HG03460 (cell line): ENCODE results near the gene CTSF.
"Not testable (repeated sequence)": the region's sequence is repeated elsewhere in the genome, so short reads cannot be mapped to it uniquely, and the experiment has no call there.

Experiments used
- ATAC-seq: cut with Tn5 transposase; IDR thresholded peaks from one replicate; pipeline ENCODE4 v1.9.1; 2021; ENCODE audit not compliant: unreplicated experiment

CTSF gene

DNA sequence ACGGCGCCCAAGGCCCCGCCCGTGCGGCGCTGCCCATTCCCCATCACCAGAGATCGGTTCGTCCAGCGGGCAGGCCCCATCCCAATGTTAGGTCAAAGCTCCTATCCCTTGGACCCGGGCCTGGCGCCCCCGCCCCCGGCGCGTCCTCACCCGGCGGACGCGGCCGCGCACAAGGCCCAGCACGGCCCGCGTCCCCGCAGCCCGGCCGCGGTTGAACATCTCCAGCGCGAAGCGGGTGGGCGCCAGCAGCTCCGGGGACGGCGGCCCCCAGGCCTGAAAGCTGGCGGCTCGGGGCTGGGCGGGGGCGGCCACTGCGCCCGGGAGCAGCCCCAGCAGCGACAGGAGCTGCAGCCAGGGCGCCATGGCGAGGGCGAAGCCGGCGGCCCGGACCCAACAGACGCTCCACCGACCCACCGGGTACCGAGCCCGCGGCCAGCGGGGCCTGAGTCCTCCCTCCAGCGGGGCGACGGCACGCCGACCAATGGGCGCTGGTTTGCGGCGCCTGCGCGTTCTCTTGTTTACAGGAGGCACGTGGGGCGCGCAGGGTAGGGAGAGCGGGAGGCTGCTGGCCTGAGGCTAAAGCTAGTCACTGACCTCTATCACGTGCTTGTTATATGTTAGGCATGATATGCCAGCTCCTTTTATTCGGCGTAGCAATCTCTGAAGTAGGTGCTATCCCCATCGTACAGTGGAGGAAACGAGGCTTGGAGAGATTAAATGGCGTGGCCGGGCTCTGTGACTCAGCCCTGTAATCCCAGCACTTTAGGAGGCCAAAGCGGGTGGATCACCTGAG is at the start of gene CTSF:
Gene CTSF (minus strand): TSS at position 483 of the 793 bp plus-strand sequence. CDS start 120 bp downstream, at position 363.
- ATAC-seq, result no peak

- peak; percentile 11 for ATAC-seq
Measured at GRCh38 chr11:66617155-66617834, 48.9 kb upstream of the CTSF start.

DNA sequence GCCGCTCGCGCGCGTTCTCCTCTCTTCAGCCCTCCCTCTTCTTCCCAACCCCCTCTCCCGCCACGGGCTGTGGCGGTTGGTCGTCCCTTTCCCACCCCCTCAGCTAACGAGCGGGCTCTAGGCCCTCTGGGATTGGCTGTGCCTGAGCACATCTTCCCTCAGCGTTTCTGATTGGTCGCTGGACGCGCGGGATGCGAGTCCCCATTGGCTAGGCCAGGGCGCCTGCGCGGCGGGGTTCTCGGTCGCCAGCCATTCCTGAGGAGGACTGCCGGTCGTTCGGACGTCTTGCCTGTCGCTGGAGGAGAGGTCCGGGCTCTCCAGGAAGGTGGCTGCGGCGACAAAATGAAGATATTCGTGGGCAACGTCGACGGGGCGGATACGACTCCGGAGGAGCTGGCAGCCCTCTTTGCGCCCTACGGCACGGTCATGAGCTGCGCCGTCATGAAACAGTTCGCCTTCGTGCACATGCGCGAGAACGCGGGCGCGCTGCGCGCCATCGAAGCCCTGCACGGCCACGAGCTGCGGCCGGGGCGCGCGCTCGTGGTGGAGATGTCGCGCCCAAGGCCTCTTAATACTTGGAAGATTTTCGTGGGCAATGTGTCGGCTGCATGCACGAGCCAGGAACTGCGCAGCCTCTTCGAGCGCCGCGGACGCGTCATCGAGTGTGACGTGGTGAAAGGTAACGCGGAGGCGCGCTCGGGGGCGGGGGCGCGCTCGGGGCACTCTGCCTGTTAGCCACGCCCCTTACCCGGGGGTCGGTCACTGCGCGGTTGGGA is 48.2 kb upstream of the CTSF start, which contains the start of gene RBM14:
Gene RBM14 (plus strand): TSS at position 252 of the 776 bp plus-strand sequence. CDS start 91 bp downstream, at position 343.
- ATAC-seq, result peak; percentile 88

- ATAC-seq, result no peak
Measured at GRCh38 chr11:66614073-66614472, 45.7 kb upstream of the CTSF start.

DNA sequence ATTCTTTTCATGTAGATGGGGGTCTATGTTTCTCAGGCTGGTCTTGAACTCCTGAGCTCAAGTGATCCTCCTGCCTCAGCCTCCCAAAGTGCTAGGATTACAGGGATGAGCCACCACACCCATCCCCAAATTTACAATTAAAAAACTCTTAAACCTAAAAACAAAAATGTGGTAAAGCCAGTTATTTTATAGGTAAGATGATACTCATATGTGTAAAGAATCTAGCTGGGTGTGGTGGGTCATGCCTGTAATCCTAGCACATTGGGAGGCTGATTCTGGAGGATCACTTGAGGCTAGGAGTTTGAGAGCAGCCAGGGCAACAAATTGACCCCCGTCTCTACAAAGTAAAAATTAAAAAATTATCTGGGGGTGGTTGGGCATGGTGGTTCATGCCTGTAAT is 44.1 kb upstream of the CTSF start:
- ATAC-seq, result no peak

GRCh38 chr11:66609721-66610617 is 41.6 kb upstream of the CTSF start:
- ATAC-seq, result no peak

DNA sequence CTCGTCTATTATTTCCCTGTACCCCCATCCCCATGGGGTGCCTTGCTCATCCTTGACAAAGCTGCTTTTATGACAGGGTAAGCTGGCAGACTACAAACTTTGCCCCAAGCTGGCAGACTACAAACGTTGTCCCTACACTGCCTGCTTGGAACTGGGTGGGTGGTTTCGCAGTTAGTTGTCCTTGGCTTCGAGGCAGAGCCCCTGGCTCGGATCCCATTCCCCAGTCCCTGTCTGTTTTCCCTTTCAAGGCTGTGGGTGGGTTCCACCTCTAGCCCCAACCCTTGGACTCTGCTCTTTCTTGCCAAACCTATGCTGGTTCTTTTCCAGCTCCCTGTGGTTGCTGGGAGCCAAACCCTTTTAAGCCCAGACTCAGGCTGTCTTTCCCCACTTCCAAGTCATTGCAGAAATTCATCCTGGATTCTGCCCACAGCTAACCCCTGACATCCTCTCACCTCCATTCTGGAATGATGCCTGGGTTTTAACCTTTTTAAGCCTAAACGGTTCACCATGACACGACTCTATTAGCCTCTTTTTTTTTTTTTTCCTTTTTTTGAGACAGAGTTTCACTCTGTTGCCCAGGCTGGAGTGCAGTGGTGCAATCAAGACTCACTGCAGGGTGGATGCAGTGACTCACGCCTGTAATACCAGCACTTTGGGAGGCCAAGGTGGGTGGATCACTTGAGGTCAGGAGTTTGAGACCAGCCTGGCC is 38.9 kb upstream of the CTSF start:
- no peak for ATAC-seq

DNA sequence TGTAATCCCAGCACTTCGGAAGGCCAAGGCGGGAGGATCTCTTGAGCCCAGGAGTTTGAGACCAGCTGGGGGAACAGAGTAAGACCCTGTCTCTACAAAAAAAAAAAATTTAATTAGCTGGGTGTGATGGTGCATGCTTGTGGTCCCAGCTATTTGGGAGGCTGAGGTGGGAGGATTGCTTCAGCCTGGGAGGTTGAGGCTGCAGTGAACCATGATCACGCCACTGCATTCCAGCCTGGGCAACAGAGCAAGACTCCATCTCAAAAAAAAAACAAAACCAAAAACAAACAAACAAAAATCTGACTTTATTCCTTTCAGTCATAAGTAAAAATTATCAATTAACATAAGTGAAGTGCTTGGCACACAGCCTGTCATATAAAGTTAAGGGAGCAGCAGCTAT is 38.2 kb upstream of the CTSF start:
- ATAC-seq, result not testable (repeated sequence)

- ATAC-seq, result no peak
Measured at GRCh38 chr11:66604155-66604554, 35.7 kb upstream of the CTSF start.

- ATAC-seq, result no peak
Measured at GRCh38 chr11:66603072-66603471, 34.7 kb upstream of the CTSF start.

- ATAC-seq, result no peak
Measured at GRCh38 chr11:66600631-66601233, 32.3 kb upstream of the CTSF start.

- no peak for ATAC-seq
Measured at GRCh38 chr11:66600219-66600618, 31.8 kb upstream of the CTSF start.

DNA sequence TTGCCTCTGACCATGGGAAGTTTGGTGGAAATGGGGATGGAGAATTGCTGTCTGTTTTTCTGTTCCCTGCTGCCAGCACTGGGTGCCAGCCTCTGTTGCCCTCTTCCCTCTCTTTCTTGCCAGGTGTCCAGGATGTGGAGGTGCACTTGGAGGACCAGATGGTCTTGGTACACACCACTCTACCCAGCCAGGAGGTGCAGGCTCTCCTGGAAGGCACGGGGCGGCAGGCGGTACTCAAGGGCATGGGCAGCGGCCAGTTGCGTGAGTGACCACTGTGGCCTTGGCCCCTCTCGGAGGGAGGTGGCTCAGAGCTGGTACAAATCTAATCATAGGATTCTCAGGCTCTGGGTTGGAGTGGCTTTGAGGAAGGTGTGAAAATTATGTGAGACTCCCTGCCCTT is 30.6 kb upstream of the CTSF start:
- no peak for ATAC-seq

- ATAC-seq, result no peak
Measured at GRCh38 chr11:66595245-66595904, 27.0 kb upstream of the CTSF start.

- ATAC-seq, result no peak
Measured at GRCh38 chr11:66593650-66594049, 25.2 kb upstream of the CTSF start.

GRCh38 chr11:66593303-66593635 is 24.9 kb upstream of the CTSF start:
- peak; percentile 14 for ATAC-seq

DNA sequence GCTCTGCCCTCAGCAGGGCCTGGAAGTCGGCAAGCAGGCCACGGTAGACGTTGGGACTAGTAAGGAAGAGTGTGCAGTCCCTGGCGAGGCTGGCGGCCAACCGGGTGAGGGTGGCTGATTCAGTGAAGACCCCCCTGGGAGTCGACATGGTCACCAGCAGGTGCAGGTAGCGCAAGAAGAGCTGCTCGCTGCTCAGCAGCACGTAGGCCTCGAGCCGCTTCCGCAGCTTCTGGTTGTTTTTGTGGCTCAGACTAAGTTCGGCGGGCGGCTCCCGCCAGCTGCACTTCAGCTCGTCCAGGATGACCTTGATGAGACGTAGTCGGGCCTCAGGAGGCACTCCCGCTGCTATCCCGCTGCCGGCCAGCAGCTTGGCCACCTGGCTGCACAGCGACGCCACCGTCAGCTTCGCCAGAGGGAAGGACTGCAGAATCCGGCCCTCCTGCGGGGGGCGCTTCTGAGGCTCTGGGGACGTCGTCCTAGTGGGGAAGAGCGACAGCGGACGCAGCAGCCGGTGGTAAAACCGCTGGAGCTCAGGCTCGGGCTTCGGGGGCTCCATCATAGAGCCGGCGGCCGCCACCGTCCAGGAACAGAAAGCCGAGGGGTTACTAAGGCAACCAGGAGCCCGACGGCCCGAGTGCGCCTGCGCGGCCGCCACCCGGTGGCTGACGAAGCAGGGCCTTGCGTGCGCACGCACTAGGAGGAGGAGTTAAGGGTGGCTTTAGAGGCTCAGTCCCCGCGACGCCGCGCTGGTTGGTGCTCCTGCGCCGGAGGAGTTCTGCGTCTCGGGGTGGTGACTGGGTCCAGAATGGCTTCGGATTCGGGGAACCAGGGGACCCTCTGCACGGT is 24.3 kb upstream of the CTSF start, which contains the start of the genes CCDC87 and CCS:
Gene CCDC87 (minus strand): TSS at position 607 of the 846 bp plus-strand sequence. CDS start 48 bp downstream, at position 559.
Gene CCS (plus strand): TSS at position 729 of the 846 bp plus-strand sequence. CDS start 77 bp downstream, at position 806.
- peak; percentile 80 for ATAC-seq

GRCh38 chr11:66591175-66591574 is 22.8 kb upstream of the CTSF start:
- ATAC-seq, result no peak
